Glomerular endothelial cell (primary cell): ENCODE results near the gene PLIN1. TPM values are rescaled to one million over a fixed set of nuclear protein-coding genes. Genes with fewer than 3 reads are reported as not detected.

ENCODE experiments used
- DNase-seq: peaks from one replicate; pipeline ENCODE4 v3.0.0-alpha.2; 2011; ENCODE audit warnings: low read depth, low spot score; ENCODE audit errors: extremely low read depth
- total RNA-seq: library from RNA; depleted of rRNA; stranded (reverse); fragments of >200 nt; gene quantifications from 2 replicates; pipeline ENCODE4 v1.2.3, GENCODE V29; 2015

The PLIN1 gene
- total RNA-seq, 1 donor from 2014 or later = 0.35 TPM

- no peak for DNase-seq
Observed at GRCh38 chr15:89672221-89673164, 6.7 kb downstream of the PLIN1 start.

GRCh38 chr15:89671687-89672086, 7.5 kb downstream of the PLIN1 start:
- no peak for DNase-seq

- DNase-seq = no peak
Observed at GRCh38 chr15:89670971-89671560, 8.1 kb downstream of the PLIN1 start.

- no peak for DNase-seq
Observed at GRCh38 chr15:89669941-89670340, 9.2 kb downstream of the PLIN1 start.

GRCh38 chr15:89669309-89669865, 9.8 kb downstream of the PLIN1 start:
- no peak for DNase-seq

GRCh38 chr15:89668171-89668570, 11.0 kb downstream of the PLIN1 start:
- DNase-seq = no peak

- DNase-seq = no peak
Observed at GRCh38 chr15:89667706-89667960, 11.5 kb downstream of the PLIN1 start.

GRCh38 chr15:89666858-89667705, 12.1 kb downstream of the PLIN1 start:
- DNase-seq = no peak

- no peak for DNase-seq
Observed at GRCh38 chr15:89666184-89666857, 12.8 kb downstream of the PLIN1 start.

GRCh38 chr15:89665449-89666181, 13.6 kb downstream of the PLIN1 start:
- no peak for DNase-seq

GRCh38 chr15:89664441-89665350, 14.5 kb downstream of the PLIN1 start:
- no peak for DNase-seq

- DNase-seq = peak; percentile 37
Observed at GRCh38 chr15:89662893-89663626, 16.1 kb downstream of the PLIN1 start.

- DNase-seq = no peak
Observed at GRCh38 chr15:89660556-89660955, 18.6 kb downstream of the PLIN1 start.

GRCh38 chr15:89659295-89659694, 19.9 kb downstream of the PLIN1 start:
- no peak for DNase-seq

GRCh38 chr15:89657686-89658200, 21.4 kb downstream of the PLIN1 start:
- no peak for DNase-seq

GRCh38 chr15:89656116-89656815, 22.9 kb downstream of the PLIN1 start:
- DNase-seq = no peak
